GM12865 (cell line): ENCODE measurements around the gene DUSP28.

ENCODE experiments used
- DNase-seq: peaks from one replicate; pipeline ENCODE4 v3.0.0; 2010; ENCODE audit warnings: low read depth
- H3K4me3 ChIP-seq: 2 replicates; pipeline ENCODE4 v1.5.1; 2011; ENCODE audit warnings: mild to moderate bottlenecking, low read depth, low read length, control low read depth
- CTCF ChIP-seq: IDR thresholded peaks from 2 replicates; pipeline ENCODE4 v1.5.1; 2011; ENCODE audit warnings: low read length, control low read depth, low read depth, inconsistent platforms; ENCODE audit not compliant: insufficient read depth; ENCODE audit errors: missing control alignments

DUSP28 gene

GRCh38 chr2:240574386-240575100 lies 14.4 kb downstream of the DUSP28 start:
- no peak overlapping the region for H3K4me3 ChIP-seq
- DNase-seq, result no peak
- no peak for TF ChIP-seq CTCF

- TF ChIP-seq CTCF, result no peak
- no peak overlapping the region for H3K4me3 ChIP-seq
- no peak for DNase-seq
Observed at GRCh38 chr2:240575101-240575965, 15.2 kb downstream of the DUSP28 start.

GRCh38 chr2:240576036-240576435 lies 15.9 kb downstream of the DUSP28 start:
- no peak for DNase-seq
- no peak overlapping the region for H3K4me3 ChIP-seq
- TF ChIP-seq CTCF, result no peak

GRCh38 chr2:240576436-240577205 lies 16.5 kb downstream of the DUSP28 start:
- DNase-seq, result no peak
- H3K4me3 ChIP-seq, result no peak overlapping the region
- TF ChIP-seq CTCF, result no peak

GRCh38 chr2:240577281-240578109 lies 17.3 kb downstream of the DUSP28 start:
- no peak for TF ChIP-seq CTCF
- no peak for DNase-seq
- no peak overlapping the region for H3K4me3 ChIP-seq

- DNase-seq, result no peak
- TF ChIP-seq CTCF, result no peak
- no peak overlapping the region for H3K4me3 ChIP-seq
Observed at GRCh38 chr2:240578110-240578450, 17.9 kb downstream of the DUSP28 start.
